WTC11 (cell line): ENCODE results near the gene EGFR. TPM values are rescaled to one million over a fixed set of nuclear protein-coding genes. Genes with fewer than 3 reads are reported as not detected.

Experiments used
- ATAC-seq: fragments of 200-7000 bp; cut with Tn5 transposase; 2 replicates; pipeline ENCODE4 v1.10.0; 2021; ENCODE audit warnings: mild to moderate bottlenecking, moderate library complexity
- CTCF ChIA-PET: fragments of 300-600 bp; sonication (Branson Sonifier 250); formaldehyde crosslinking; loops from one replicate; lab custom pipeline; 2021; ENCODE audit warnings: antibody characterized with exemption; lab: Charles Lee
- POLR2A ChIA-PET: fragments of 350-600 bp; sonication (Branson Sonifier 250); formaldehyde crosslinking; loops from one replicate; lab custom pipeline; 2021; ENCODE audit warnings: antibody characterized with exemption; lab: Charles Lee
- DNase-seq: peaks from one replicate; pipeline ENCODE4 v3.0.0; 2021; ENCODE audit warnings: low spot score
- H3K27ac Mint-ChIP-seq: 2 replicates; pipeline ENCODE4 v1.8.0; 2021; ENCODE audit warnings: mixed read lengths
- H3K27me3 Mint-ChIP-seq: 2 replicates; pipeline ENCODE4 v1.8.0; 2021; ENCODE audit warnings: low read depth, mild to moderate bottlenecking, moderate library complexity, mixed read lengths
- H3K36me3 Mint-ChIP-seq: 2 replicates; pipeline ENCODE4 v1.8.0; 2021; ENCODE audit warnings: mixed read lengths
- H3K4me1 Mint-ChIP-seq: 2 replicates; pipeline ENCODE4 v1.8.0; 2022; ENCODE audit warnings: mixed read lengths
- H3K4me3 Mint-ChIP-seq: 2 replicates; pipeline ENCODE4 v1.8.0; 2021; ENCODE audit warnings: mild to moderate bottlenecking, moderate library complexity, mixed read lengths
- H3K9me3 Mint-ChIP-seq: 2 replicates; pipeline ENCODE4 v1.8.0; 2021; ENCODE audit warnings: mixed read lengths
- AFF4 ChIP-seq: sonication (generic); formaldehyde crosslinking; IDR thresholded peaks from 2 replicates; pipeline ENCODE4 v1.8.1; 2023; ENCODE audit warnings: mild to moderate bottlenecking, missing genetic modification reagents, borderline replicate concordance
- CBFB ChIP-seq: sonication (generic); formaldehyde crosslinking; IDR thresholded peaks from 2 replicates; pipeline ENCODE4 v1.8.1; 2022; ENCODE audit warnings: mild to moderate bottlenecking, low read depth, missing genetic modification reagents
- CTCF ChIP-seq: fragments of 200-600 bp; IDR thresholded peaks from 2 replicates; pipeline ENCODE4 v1.8.0; 2022; ENCODE audit warnings: antibody characterized with exemption
- ELF4 ChIP-seq: sonication (generic); formaldehyde crosslinking; IDR thresholded peaks from 2 replicates; pipeline ENCODE4 v1.8.1; 2022; ENCODE audit warnings: low read depth, mild to moderate bottlenecking, moderate library complexity, missing genetic modification reagents
- EMX1 ChIP-seq: fragments of 250-450 bp; sonication (Bioruptor Pico); IDR thresholded peaks from 2 replicates; pipeline ENCODE4 v1.8.0; 2021; ENCODE audit warnings: mild to moderate bottlenecking
- ERG ChIP-seq: fragments of 250-450 bp; sonication (Bioruptor Pico); IDR thresholded peaks from 2 replicates; pipeline ENCODE4 v1.8.0; 2021; ENCODE audit warnings: mild to moderate bottlenecking
- FOXJ3 ChIP-seq: sonication (generic); formaldehyde crosslinking; IDR thresholded peaks from 2 replicates; pipeline ENCODE4 v1.9.0; 2021; ENCODE audit warnings: missing genetic modification reagents, mild to moderate bottlenecking, borderline replicate concordance
- HMGA2 ChIP-seq: fragments of 250-450 bp; sonication (Bioruptor Pico); IDR thresholded peaks from 2 replicates; pipeline ENCODE4 v1.4.0; 2021; ENCODE audit warnings: mild to moderate bottlenecking, moderate library complexity
- JAZF1 ChIP-seq: fragments of 250-450 bp; sonication (Bioruptor Pico); IDR thresholded peaks from 2 replicates; pipeline ENCODE4 v1.9.0; 2021; ENCODE audit warnings: moderate library complexity, mild to moderate bottlenecking, inconsistent platforms
- MXD4 ChIP-seq: fragments of 250-450 bp; sonication (Bioruptor Pico); IDR thresholded peaks from 2 replicates; pipeline ENCODE4 v1.8.0; 2021; ENCODE audit warnings: mild to moderate bottlenecking, moderate library complexity, borderline replicate concordance
- NR3C1 ChIP-seq: sonication (generic); formaldehyde crosslinking; conservative IDR thresholded peaks from 2 replicates; pipeline ENCODE4 v1.8.1; 2023; ENCODE audit warnings: low read depth, mild to moderate bottlenecking, missing genetic modification reagents
- RORB ChIP-seq: fragments of 250-450 bp; sonication (Bioruptor Pico); IDR thresholded peaks from 2 replicates; pipeline ENCODE4 v1.9.0; 2021; ENCODE audit warnings: mild to moderate bottlenecking
- TP53 ChIP-seq: sonication (generic); formaldehyde crosslinking; IDR thresholded peaks from 2 replicates; pipeline ENCODE4 v1.8.1; 2023; ENCODE audit warnings: mild to moderate bottlenecking, missing genetic modification reagents
- ZNF219 ChIP-seq: sonication (generic); formaldehyde crosslinking; IDR thresholded peaks from 2 replicates; pipeline ENCODE4 v1.8.0; 2023; ENCODE audit warnings: missing genetic modification reagents, mild to moderate bottlenecking, borderline replicate concordance
- ZNF263 ChIP-seq: sonication (generic); formaldehyde crosslinking; IDR thresholded peaks from 2 replicates; pipeline ENCODE4 v1.8.1; 2022; ENCODE audit warnings: low read depth, mild to moderate bottlenecking, moderate library complexity, missing genetic modification reagents
- total RNA-seq: library from RNA; stranded (reverse); gene quantifications from 3 replicates; pipeline ENCODE4 v1.2.3, GENCODE V29; 2021
- TF ChIP-seq, protein P1 (sequence below): sonication (generic); formaldehyde crosslinking; IDR thresholded peaks from 2 replicates; pipeline ENCODE4 v1.8.1; 2023; ENCODE audit warnings: mild to moderate bottlenecking, missing genetic modification reagents
- TF ChIP-seq, protein P2 (sequence below): sonication (generic); formaldehyde crosslinking; IDR thresholded peaks from 2 replicates; pipeline ENCODE4 v1.8.1; 2023; ENCODE audit warnings: mild to moderate bottlenecking, moderate library complexity, missing genetic modification reagents

The EGFR gene
- total RNA-seq, 1 experiment from 2014 or later, result 5.9 TPM

DNA sequence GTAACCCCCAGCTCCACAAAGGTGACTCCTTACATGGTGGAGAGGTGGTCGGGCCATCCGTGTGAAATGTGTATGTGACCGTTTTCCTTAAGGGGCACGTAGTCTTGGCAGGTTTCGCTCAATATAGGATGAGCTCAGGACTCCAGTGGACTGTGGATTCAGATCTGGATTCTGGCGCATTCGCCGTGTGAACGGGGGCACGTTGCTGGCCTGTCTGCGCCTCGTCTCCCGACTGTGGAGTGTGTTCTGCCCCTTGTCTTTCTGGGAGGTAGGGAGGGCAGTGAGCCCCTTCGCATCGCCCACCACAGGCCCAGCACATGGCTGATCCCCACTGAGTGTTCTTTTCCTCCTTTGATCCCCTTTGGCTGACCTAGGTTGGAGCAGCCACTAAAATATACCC is 165.1 kb downstream of the EGFR start:
- Mint-ChIP-seq H3K4me3 (no peak overlapping the region), H3K36me3 (no peaks in the 10 kb centered on the region), H3K4me1 (peaks cover 14% of the 10 kb centered on the region), H3K27me3 (no peaks in the 10 kb centered on the region), H3K27ac (no peak overlapping the region), H3K9me3 (no peaks in the 10 kb centered on the region)
- POLR2A ChIA-PET, result no interaction called here
- DNase-seq, result no peak
- CTCF ChIA-PET, result interaction anchor here (2.9 kb wide), 1 partner anchor 71 kb away, joined by 10 read pairs; no protein-coding TSS in a partner anchor
- no peak for ATAC-seq
- TF ChIP-seq NR3C1 (CRISPR knock-in tag), result no peak
- TF ChIP-seq FOXJ3 (CRISPR knock-in tag), result no peak
- no peak for TF ChIP-seq ZNF219
- TF ChIP-seq TP53, result no peak
- TF ChIP-seq, protein P1, sequence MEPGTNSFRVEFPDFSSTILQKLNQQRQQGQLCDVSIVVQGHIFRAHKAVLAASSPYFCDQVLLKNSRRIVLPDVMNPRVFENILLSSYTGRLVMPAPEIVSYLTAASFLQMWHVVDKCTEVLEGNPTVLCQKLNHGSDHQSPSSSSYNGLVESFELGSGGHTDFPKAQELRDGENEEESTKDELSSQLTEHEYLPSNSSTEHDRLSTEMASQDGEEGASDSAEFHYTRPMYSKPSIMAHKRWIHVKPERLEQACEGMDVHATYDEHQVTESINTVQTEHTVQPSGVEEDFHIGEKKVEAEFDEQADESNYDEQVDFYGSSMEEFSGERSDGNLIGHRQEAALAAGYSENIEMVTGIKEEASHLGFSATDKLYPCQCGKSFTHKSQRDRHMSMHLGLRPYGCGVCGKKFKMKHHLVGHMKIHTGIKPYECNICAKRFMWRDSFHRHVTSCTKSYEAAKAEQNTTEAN (CRISPR knock-in tag), result no peak
- TF ChIP-seq RORB, result no peak
- TF ChIP-seq JAZF1, result no peak
- TF ChIP-seq AFF4 (CRISPR knock-in tag), result no peak
- no peak for TF ChIP-seq CTCF
- no peak for TF ChIP-seq HMGA2 (CRISPR knock-in tag)
- TF ChIP-seq MXD4 (CRISPR knock-in tag), result no peak
- no peak for TF ChIP-seq ERG (CRISPR knock-in tag)
- TF ChIP-seq, protein P2, sequence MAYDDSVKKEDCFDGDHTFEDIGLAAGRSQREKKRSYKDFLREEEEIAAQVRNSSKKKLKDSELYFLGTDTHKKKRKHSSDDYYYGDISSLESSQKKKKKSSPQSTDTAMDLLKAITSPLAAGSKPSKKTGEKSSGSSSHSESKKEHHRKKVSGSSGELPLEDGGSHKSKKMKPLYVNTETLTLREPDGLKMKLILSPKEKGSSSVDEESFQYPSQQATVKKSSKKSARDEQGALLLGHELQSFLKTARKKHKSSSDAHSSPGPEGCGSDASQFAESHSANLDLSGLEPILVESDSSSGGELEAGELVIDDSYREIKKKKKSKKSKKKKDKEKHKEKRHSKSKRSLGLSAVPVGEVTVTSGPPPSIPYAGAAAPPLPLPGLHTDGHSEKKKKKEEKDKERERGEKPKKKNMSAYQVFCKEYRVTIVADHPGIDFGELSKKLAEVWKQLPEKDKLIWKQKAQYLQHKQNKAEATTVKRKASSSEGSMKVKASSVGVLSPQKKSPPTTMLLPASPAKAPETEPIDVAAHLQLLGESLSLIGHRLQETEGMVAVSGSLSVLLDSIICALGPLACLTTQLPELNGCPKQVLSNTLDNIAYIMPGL (CRISPR knock-in tag), result no peak
- no peak for TF ChIP-seq ZNF263 (CRISPR knock-in tag)
- no peak for TF ChIP-seq EMX1
- TF ChIP-seq ELF4 (CRISPR knock-in tag), result no peak
- TF ChIP-seq CBFB (CRISPR knock-in tag), result no peak
